IPS DF 19.7 (cell line): Measurements from ENCODE around the gene SPECC1L.

Experiments
- DNase-seq: peaks from one replicate; pipeline ENCODE4 v3.0.0-alpha.2; 2013; ENCODE audit warnings: low read depth, low spot score

SPECC1L gene

GRCh38 chr22:24414984-24415945, 144.6 kb downstream of the SPECC1L start:
- no peak for DNase-seq

- no peak for DNase-seq
These were observed 145.5 kb downstream of the SPECC1L start for GRCh38 chr22:24416095-24416494.

- no peak for DNase-seq
These were observed 146.0 kb downstream of the SPECC1L start for GRCh38 chr22:24416611-24417010.

- no peak for DNase-seq
These were observed 146.6 kb downstream of the SPECC1L start for GRCh38 chr22:24417200-24417599.

GRCh38 chr22:24417901-24418641, 147.4 kb downstream of the SPECC1L start:
- no peak for DNase-seq

GRCh38 chr22:24418786-24419474, 148.3 kb downstream of the SPECC1L start:
- DNase-seq: no peak

GRCh38 chr22:24419475-24419850, 148.8 kb downstream of the SPECC1L start:
- DNase-seq: no peak

GRCh38 chr22:24420072-24420976, 149.7 kb downstream of the SPECC1L start:
- DNase-seq: no peak

GRCh38 chr22:24420977-24421343, 150.3 kb downstream of the SPECC1L start:
- DNase-seq: no peak

- peak; percentile 73 for DNase-seq
These were observed 150.8 kb downstream of the SPECC1L start for GRCh38 chr22:24421428-24421931.

- DNase-seq: no peak
These were observed 151.6 kb downstream of the SPECC1L start for GRCh38 chr22:24422102-24422665.

GRCh38 chr22:24423519-24424000, 152.9 kb downstream of the SPECC1L start:
- no peak for DNase-seq

- DNase-seq: no peak
These were observed 153.6 kb downstream of the SPECC1L start for GRCh38 chr22:24424001-24424900.

- DNase-seq: no peak
These were observed 154.5 kb downstream of the SPECC1L start for GRCh38 chr22:24424901-24425775.

- no peak for DNase-seq
These were observed 155.8 kb downstream of the SPECC1L start for GRCh38 chr22:24426436-24426835.

- no peak for DNase-seq
These were observed 156.3 kb downstream of the SPECC1L start for GRCh38 chr22:24426851-24427499.

GRCh38 chr22:24427500-24428164, 157.0 kb downstream of the SPECC1L start, which contains the start of gene ADORA2A:
Gene ADORA2A (plus strand): TSS chr22:24427599. CDS start chr22:24433405, 5,806 bp downstream.
- DNase-seq: no peak
